GM10266 (cell line): ENCODE measurements around the gene LYZL6.

ENCODE experiments used
- DNase-seq: peaks from one replicate; pipeline ENCODE4 v3.0.0; 2012; ENCODE audit errors: extremely low spot score
- TF ChIP-seq, protein P1 (sequence below): IDR thresholded peaks from 2 replicates; pipeline ENCODE4 v1.5.1; 2012; ENCODE audit warnings: mild to moderate bottlenecking, low read depth; ENCODE audit not compliant: control insufficient read depth, insufficient read depth; ENCODE audit errors: missing control alignments

LYZL6 gene

GRCh38 chr17:35907691-35908090 is 35.8 kb downstream of the LYZL6 start:
- TF ChIP-seq, protein P1, sequence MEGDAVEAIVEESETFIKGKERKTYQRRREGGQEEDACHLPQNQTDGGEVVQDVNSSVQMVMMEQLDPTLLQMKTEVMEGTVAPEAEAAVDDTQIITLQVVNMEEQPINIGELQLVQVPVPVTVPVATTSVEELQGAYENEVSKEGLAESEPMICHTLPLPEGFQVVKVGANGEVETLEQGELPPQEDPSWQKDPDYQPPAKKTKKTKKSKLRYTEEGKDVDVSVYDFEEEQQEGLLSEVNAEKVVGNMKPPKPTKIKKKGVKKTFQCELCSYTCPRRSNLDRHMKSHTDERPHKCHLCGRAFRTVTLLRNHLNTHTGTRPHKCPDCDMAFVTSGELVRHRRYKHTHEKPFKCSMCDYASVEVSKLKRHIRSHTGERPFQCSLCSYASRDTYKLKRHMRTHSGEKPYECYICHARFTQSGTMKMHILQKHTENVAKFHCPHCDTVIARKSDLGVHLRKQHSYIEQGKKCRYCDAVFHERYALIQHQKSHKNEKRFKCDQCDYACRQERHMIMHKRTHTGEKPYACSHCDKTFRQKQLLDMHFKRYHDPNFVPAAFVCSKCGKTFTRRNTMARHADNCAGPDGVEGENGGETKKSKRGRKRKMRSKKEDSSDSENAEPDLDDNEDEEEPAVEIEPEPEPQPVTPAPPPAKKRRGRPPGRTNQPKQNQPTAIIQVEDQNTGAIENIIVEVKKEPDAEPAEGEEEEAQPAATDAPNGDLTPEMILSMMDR, result no peak
- DNase-seq, result no peak

DNA sequence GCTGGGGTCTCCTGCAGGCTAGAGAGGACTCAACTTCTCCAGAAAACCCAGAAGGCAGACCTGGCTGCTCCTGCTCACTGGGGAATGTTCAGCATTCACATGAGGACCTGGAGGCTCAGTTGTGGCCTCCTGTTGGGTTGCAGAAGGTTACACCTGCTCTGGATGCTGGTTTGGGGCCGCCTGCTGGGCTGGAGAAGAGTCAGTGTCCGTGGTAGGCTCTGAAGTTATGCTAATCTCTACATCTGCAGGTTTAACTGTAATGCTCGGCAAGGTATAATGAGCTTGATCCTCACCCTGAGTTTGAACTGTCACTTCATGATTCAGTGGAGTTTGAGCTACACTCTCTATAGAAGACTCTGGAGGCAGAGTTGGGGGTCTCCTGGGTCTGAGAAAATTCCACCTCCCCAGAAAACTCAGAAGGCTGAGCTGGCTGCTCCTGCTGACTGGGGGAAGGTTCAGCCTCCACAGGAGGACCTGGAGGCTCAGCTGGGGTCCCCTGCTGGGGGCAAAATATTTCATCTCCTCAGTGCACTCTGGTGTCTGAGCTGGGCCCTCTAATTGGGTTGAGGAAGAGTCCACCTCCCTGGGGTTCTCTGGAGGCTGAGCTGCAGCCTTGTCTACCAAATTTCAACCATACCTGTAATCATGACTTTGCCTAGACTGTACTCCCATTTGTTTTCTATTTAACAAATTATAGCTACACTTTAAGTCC is 36.4 kb downstream of the LYZL6 start:
- no peak for DNase-seq
- TF ChIP-seq, protein P1, result peak; percentile 12

GRCh38 chr17:35906191-35906925 is 37.2 kb downstream of the LYZL6 start:
- no peak for DNase-seq
- TF ChIP-seq, protein P1, result no peak

GRCh38 chr17:35903451-35903850 is 40.1 kb downstream of the LYZL6 start:
- no peak for DNase-seq

GRCh38 chr17:35901631-35902175 is 41.8 kb downstream of the LYZL6 start:
- TF ChIP-seq, protein P1, result no peak
- DNase-seq, result no peak

More at GRCh38 chr17:35903451-35903850, 40.1 kb downstream of the LYZL6 start:
- TF ChIP-seq, protein P1, result no peak

DNA sequence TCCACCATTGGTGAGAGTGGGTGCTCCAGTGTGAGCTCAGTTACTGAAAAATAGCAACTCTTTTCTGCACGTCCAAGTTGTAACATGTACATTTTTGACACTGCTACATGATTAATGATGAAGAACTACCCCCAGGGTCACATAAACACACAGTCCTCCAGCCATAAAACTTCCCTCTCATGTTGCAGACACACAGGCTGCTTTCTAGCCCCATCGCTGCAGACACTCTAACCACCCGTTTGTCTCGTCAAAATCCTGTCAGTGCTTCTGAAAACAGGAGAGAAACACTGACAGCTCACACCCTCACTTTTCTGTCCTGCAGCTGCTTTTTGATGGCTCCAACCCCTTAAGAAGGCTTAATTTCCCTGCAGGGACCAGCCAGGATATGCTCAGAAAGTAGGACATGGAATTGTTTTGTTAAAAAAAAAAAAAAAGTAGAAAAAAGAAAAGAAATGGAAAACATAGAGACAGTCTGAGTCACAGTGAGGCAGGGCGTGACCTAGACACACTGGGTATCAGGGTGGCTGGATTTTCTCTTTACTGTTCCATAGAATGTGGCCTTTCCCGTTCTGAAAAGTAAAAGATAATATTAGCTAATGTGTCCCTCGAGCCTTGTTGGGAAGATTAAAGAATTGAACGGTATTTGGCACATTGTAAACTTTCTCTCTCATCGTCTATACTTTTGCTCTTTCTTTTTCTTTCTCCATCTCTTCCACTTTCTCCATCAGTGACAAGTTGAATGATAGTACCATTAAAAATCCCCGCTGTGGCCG is 42.6 kb downstream of the LYZL6 start:
- DNase-seq, result no peak
- TF ChIP-seq, protein P1, result no peak
